GM21367 (cell line): ENCODE results near the gene DUSP6.
"Not testable (repeated sequence)": the region's sequence is repeated elsewhere in the genome, so short reads cannot be mapped to it uniquely, and the experiment has no call there.

ENCODE experiments used
- ATAC-seq: cut with Tn5 transposase; IDR thresholded peaks from one replicate; pipeline ENCODE4 v1.9.1; 2021; ENCODE audit not compliant: unreplicated experiment

The DUSP6 gene

DNA sequence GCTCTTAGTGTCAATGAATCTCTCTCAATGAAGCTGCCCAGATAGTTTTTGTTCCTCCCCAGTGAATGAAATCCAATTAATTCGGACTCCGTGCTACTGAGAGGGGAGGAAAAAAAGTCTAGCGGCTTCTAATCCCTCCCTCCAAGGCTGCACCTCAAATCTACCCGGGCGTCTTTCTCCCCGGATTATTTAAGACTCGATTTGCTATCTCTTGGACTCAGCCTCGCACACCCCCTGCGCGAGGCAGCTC lies 134 bp downstream of the DUSP6 start:
- no peak for ATAC-seq

DNA sequence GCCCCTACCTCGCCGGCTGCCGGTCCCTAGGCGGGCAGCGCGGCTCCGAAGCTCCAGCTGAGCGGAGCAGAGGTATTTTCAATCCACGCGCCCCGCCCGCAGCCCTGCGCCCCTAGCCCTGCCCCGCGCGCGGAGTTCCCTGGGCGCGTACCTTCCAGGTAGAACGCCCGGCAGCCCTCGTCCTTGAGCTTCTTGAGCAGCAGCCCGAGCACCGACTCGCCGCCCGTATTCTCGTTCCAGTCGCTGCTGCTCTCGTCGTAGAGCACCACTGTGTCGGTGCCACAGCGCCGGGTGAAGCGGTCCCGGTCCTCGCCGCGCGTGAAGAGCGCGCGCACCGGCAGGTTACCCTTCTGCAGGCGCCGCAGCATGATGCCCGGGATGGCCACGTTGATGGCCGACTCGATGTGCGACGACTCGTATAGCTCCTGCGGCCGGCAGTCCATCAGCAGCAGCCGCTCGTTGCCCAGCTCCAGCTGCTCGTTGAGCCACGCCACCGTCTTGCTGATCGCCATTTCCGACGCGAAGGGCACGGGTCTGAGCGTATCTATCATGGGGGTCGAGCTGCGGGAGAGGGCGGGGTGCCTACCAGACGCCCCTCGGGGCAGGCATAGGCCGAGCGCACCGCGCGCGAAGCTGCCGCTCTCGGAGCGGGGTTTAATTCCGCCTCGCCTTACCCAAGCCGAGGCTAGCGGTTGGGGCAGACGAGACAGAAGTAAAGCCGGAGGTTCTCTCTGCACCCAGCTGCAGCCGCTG lies 636 bp downstream of the DUSP6 start:
- no peak for ATAC-seq

DNA sequence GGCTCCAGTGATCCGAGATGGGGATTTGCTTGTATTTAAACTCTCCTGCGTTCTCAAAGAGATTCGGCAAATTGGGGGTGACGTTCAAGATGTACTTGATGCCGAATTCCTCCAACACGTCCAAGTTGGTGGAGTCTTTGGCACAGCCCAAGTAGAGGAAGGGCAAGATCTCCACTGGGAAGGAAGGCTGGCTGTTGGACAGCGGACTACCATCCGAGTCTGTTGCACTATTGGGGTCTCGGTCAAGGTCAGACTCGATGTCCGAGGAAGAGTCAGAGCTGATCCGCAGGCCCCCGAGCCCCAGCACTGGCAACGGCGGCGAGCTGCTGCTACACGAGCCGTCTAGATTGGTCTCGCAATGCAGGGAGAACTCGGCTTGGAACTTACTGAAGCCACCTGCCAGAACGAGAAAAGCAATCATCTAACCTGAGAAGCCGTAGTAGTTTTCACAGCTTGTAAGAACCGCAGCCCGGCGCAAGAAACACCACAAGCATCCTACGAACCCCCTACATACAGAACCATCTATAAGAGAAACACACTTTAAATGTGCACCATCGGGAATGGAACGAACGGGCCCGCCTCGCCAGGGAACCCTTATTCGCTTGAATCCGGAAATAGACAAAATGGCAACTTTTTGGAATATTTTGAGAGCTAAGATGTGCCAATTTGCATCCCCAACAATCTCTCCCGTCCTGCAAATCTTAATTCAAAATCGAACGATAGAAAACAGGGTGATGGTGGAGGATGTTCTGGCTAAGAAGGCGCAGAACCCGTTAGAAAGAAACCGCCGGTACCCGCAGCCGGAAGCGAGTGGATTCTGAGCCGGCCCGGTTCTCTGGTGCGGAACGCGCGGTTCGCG lies 1.4 kb downstream of the DUSP6 start:
- ATAC-seq, result no peak

- no peak for ATAC-seq
Observed at GRCh38 chr12:89350260-89350629, 2.1 kb downstream of the DUSP6 start.

GRCh38 chr12:89349814-89350213 lies 2.5 kb downstream of the DUSP6 start:
- ATAC-seq, result no peak

GRCh38 chr12:89348894-89349699 lies 3.2 kb downstream of the DUSP6 start:
- no peak for ATAC-seq

- no peak for ATAC-seq
Observed at GRCh38 chr12:89347325-89347829, 4.9 kb downstream of the DUSP6 start.

- peak; percentile 2 for ATAC-seq
Observed at GRCh38 chr12:89346741-89347324, 5.5 kb downstream of the DUSP6 start.

DNA sequence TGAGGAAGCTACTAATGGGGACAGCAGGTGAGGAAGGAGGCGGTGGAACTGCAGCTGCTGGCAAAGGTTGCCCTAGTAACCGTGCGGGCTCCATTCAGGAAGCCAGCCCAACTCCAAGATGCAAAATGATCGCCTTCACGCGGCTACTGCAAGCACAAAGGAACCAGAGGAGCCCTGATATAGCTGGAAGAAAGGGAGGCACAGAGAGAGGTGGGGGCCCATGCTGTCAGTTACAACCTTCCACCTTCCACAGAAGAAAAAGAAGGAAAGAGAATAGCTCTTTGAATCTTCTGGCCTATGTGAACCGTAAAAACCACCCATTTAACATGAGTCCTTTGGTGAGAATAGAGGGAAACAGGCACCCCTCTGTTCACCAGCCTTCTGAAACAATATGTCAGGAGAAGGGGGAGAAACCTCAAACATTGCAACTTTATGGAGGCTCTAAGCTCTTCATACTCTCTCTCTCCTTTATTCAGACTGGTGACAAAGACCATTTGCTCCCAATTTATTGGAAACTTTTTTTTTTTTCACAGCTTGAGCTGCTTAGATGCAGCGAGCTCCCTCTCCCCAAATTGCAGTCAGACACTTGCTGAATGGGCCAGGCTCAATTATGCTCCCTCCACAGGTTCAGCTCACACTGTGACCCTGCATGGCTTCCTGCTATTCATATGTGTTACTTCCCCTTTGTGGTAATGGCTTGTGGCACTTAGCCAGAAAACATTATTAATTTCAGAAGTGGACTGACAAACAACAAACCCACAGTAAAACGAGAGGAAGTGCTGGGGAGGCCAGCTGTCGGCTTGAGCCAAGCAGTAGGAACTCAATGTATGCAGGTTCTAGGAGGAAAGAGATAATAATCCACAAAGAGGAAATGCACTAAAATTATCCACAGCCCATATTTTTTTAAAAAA lies 6.2 kb downstream of the DUSP6 start:
- ATAC-seq, result peak; percentile 99

- no peak for ATAC-seq
Observed at GRCh38 chr12:89345376-89345775, 6.9 kb downstream of the DUSP6 start.

GRCh38 chr12:89344862-89345202 lies 7.5 kb downstream of the DUSP6 start:
- no peak for ATAC-seq

GRCh38 chr12:89344043-89344861 lies 8.0 kb downstream of the DUSP6 start:
- no peak for ATAC-seq

GRCh38 chr12:89343127-89343526 lies 9.2 kb downstream of the DUSP6 start:
- ATAC-seq, result no peak

DNA sequence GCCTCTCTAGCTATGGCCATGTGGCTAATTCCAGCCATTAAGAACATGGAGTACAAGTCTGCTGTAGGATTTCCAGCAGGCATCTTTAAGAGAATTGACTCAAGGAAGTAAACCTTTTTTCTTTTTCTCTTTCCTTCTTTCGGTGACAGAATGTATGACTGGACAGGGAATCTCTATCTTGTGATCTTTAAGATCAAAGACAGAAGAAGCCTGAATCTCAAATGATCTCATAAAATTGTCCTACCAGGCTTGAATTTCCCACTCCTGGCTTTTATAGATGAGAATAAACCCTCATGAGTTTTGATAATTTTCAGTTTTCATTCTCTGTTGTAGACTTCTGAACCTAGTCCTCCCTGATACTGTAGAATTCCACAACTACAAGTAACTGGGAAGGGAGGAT lies 11.4 kb downstream of the DUSP6 start:
- ATAC-seq, result no peak

GRCh38 chr12:89339526-89339925 lies 12.8 kb downstream of the DUSP6 start:
- ATAC-seq, result no peak

DNA sequence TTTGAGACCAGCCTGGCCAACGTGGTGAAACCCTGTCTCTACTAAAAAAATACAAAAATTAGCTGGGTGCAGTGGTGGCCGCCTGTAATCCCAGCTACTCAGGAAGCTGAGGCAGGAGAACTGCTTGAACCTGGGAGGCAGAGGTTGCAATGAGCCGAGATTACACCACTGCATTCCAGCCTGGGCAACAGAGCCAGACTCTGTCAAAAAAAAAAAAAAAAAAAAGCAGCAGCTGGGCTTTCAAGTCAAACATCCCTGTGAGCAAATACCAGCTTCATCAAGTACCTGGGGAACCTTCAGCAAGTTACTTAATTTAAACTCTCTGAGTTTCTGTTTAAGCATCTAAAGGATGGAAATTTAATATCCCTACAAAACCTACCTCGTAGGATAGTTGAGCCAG lies 15.2 kb downstream of the DUSP6 start:
- not testable (repeated sequence) for ATAC-seq

- ATAC-seq, result no peak
Observed at GRCh38 chr12:89335452-89336244, 16.7 kb downstream of the DUSP6 start.

GRCh38 chr12:89334548-89335169 lies 17.6 kb downstream of the DUSP6 start:
- ATAC-seq, result no peak
